ENCODE data around the gene FURIN. TPM values are rescaled to one million over a fixed set of nuclear protein-coding genes. Genes with fewer than 3 reads are reported as not detected.

Gene FURIN
- total and polyA plus RNA-seq, 9 of the 15 experiments (the other 6 are each of a cell fraction or from before 2014, with no cell fraction given) = 0.92 to 99.9 (median 34.8) TPM

GRCh38 chr15:90890839-90891238 lies 22.5 kb downstream of the FURIN start:
- no peak overlapping the region for H3K4me2 ChIP-seq (ENCODE audit: insufficient read depth, low read length)
- CTCF ChIA-PET (ENCODE audit: low intra/inter-chr PET ratio) = no interaction called here
- FAIRE-seq (no peak), ATAC-seq (no peak), DNase-seq (ENCODE audit: extremely low read depth in 1 of 4, low spot score in 3 of 4) (no peak)
- intact Hi-C loops (cut with micrococcal nuclease) (no loop called here), in situ Hi-C loops (cut with MboI) (no loop called here)
- no peak overlapping the region for H3K4me3 ChIP-seq
- H2AFZ ChIP-seq (ENCODE audit: low read depth, low read length) = no peak overlapping the region
- WGBS (ENCODE audit: insufficient coverage, low coverage, missing lambda C conversion rate) = 76% methylated on average over 10 of the region's 12 CpGs
- H3K36me3 ChIP-seq (ENCODE audit: control insufficient read depth, insufficient read depth, low read length) = no peaks in the 10 kb centered on the region; the same call in 2 of the 3 replicates
- H3K27ac ChIP-seq (ENCODE audit: extremely low read depth, low read depth, low read length) = no peak overlapping the region
- H3K4me1 ChIP-seq (replicated peaks in 1 of 2; ENCODE audit: control insufficient read depth in 2 of 2, insufficient read depth in 2 of 2, low read length in 2 of 2) = peaks cover 11 to 63% of the 10 kb centered on the region in 2 experiments
- no peaks in the 10 kb centered on the region for H3K27me3 ChIP-seq (ENCODE audit: control insufficient read depth in 2 of 2, insufficient read depth in 2 of 2, low read length in 2 of 2)
- peak overlapping the region in 1 of 2 experiments; percentile 62; a peak in 2 of 4 replicates for H3K9ac ChIP-seq (ENCODE audit: insufficient read depth in 1 of 2, low read depth in 2 of 2, low read length in 2 of 2)
- TF ChIP-seq LCOR (CRISPR knock-in tag; IDR thresholded peaks at IDR 0.05) = no peak
- TF ChIP-seq EHMT2 (IDR thresholded peaks at IDR 0.05) = no peak
- no peak for TF ChIP-seq SP1 (CRISPR knock-in tag; IDR thresholded peaks at IDR 0.05)
- TF ChIP-seq YY1 (IDR thresholded peaks at IDR 0.05; ENCODE audit: borderline replicate concordance in 1 of 3, control insufficient read depth in 1 of 3, extremely low read depth in 1 of 3, insufficient read depth in 3 of 3, insufficient read length in 1 of 3, insufficient replicate concordance in 2 of 3, low read depth in 1 of 3, low read length in 2 of 3) = no peak
- no peak for TF ChIP-seq FOXK1 (CRISPR knock-in tag; IDR thresholded peaks at IDR 0.05; ENCODE audit: borderline replicate concordance)
- no peak for TF ChIP-seq RBM14 (IDR thresholded peaks at IDR 0.05; ENCODE audit: borderline replicate concordance, insufficient read depth, low read depth, low read length)
- TF ChIP-seq FOXP4 (CRISPR knock-in tag; IDR thresholded peaks at IDR 0.05; ENCODE audit: borderline replicate concordance) = no peak
- no peak for TF ChIP-seq EZH2 (IDR thresholded peaks at IDR 0.05; ENCODE audit: borderline replicate concordance, low read depth, low read length)
- no peak for TF ChIP-seq NFATC3 (IDR thresholded peaks at IDR 0.05)
- no peak for TF ChIP-seq RAD51 (IDR thresholded peaks at IDR 0.05; ENCODE audit: borderline replicate concordance, low read depth)
- TF ChIP-seq, protein P1, sequence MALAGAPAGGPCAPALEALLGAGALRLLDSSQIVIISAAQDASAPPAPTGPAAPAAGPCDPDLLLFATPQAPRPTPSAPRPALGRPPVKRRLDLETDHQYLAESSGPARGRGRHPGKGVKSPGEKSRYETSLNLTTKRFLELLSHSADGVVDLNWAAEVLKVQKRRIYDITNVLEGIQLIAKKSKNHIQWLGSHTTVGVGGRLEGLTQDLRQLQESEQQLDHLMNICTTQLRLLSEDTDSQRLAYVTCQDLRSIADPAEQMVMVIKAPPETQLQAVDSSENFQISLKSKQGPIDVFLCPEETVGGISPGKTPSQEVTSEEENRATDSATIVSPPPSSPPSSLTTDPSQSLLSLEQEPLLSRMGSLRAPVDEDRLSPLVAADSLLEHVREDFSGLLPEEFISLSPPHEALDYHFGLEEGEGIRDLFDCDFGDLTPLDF (CRISPR knock-in tag; IDR thresholded peaks at IDR 0.05) = no peak
- TF ChIP-seq DMBX1 (CRISPR knock-in tag; IDR thresholded peaks at IDR 0.05; ENCODE audit: borderline replicate concordance) = no peak
- TF ChIP-seq GABPB1 (CRISPR knock-in tag; IDR thresholded peaks at IDR 0.05) = no peak
- TF ChIP-seq IFI16 (CRISPR knock-in tag; IDR thresholded peaks at IDR 0.05) = no peak
- TF ChIP-seq GABPB2 (CRISPR knock-in tag; conservative IDR thresholded peaks at IDR 0.05) = no peak
- no peak for TF ChIP-seq FIP1L1 (IDR thresholded peaks at IDR 0.05; ENCODE audit: low read depth, low read length, poor library complexity, severe bottlenecking)
- H3K9me1 ChIP-seq (ENCODE audit: control insufficient read depth, insufficient read depth, low read length) = no peaks in the 10 kb centered on the region
- H3K79me2 ChIP-seq (ENCODE audit: control insufficient read depth, insufficient read depth, low read length) = no peaks in the 10 kb centered on the region
- POLR2A ChIA-PET = interaction anchor here (2.9 kb wide), 1 partner anchor 12 kb away, joined by 12 read pairs; the partner anchor contains the start of gene MAN2A2
- H3K9me3 ChIP-seq (replicated peaks; ENCODE audit: control insufficient read depth, insufficient read depth, low read depth, low read length) = no peaks in the 10 kb centered on the region
- BruUV-seq (replicated peaks) = no TSS peak
- H4K20me1 ChIP-seq (replicated peaks; ENCODE audit: control insufficient read depth, insufficient read depth, low read length) = no peaks in the 10 kb centered on the region

Measured in K562 (cell line).